ENCODE measurements around the gene RGS17.

GRCh38 chr6:153059757-153060156, 71.3 kb downstream of the RGS17 start:
- TF ChIP-seq CTCF (IDR thresholded peaks at IDR 0.05), result no peak
- no peak for TF ChIP-seq POLR2A (IDR thresholded peaks at IDR 0.05)

Measured in uterus (tissue), 2 donors.